ENCODE data around the gene ACTG2.

The ACTG2 gene

DNA sequence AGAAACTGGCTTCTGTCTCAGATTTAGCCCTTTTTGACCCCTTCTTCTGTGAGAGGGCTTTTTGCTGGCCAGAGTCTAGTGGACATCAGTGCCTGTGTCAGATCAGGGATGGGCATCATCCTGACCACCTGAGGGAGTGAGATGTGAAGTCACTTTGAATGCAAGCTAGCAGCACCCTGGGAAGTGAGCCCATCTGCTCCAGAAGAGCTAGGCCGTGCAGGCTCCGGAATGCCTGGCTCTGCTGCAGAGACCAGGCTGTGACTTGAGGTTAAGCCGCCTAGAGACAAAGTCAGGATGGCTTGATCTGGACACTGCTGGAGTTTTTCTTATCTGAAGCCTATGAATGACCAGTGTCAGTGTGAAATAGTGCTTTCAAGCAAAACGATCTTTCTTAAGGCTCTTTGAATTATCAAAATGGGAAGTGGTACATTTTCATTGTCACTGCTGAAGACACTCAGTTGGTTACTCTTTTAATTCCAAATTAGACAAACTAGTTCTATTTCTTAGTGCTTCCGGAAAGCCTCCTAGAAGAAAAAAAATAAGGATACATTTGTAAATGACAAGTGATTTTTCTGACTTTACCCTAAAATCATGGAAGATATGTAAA is 54.7 kb downstream of the ACTG2 start:
- H2BK120ac ChIP-seq (ENCODE audit: low read depth, low read length): no peak overlapping the region
- no peaks in the 10 kb centered on the region for H3K9me3 ChIP-seq (ENCODE audit: control insufficient read depth, low read length)

DNA sequence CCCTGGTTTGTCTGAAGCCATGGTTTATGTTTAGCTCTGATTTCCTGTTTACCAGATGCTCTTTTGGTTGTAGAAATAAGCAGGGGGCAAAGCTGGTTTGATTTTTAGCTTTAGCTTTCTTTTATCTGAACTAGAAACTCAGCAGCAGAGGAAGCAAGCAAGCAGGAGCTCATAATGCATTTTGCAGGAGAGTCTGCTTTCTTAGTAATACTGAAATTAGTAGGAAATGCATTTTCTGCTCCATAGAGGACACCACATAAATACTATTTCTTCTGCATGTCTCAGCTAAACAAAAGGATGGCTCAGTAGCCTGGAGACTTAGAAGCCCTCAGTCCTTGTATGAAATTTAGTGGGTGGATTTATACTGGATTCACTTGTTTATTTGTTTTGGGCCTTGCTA is 57.0 kb downstream of the ACTG2 start:
- no peak overlapping the region for H3K18ac ChIP-seq (ENCODE audit: low read depth in 1 of 2, low read length in 2 of 2)
- H3K4me1 ChIP-seq (ENCODE audit: control insufficient read depth, insufficient read depth, low read depth, low read length): peaks cover 2% of the 10 kb centered on the region
- H2BK120ac ChIP-seq (ENCODE audit: low read depth, low read length): no peak overlapping the region
- H2BK15ac ChIP-seq (ENCODE audit: low read depth, poor library complexity, severe bottlenecking): no peak overlapping the region
- no peak overlapping the region for H2BK12ac ChIP-seq (ENCODE audit: low read length in 2 of 2)
- H3K4ac ChIP-seq (ENCODE audit: low read depth in 1 of 2, low read length in 2 of 2): no peak overlapping the region
- no peak overlapping the region for H3K27ac ChIP-seq (ENCODE audit: low read length, poor library complexity, severe bottlenecking)
- H2BK5ac ChIP-seq (ENCODE audit: low read depth, low read length, poor library complexity, severe bottlenecking): no peak overlapping the region
- H3K36me3 ChIP-seq (ENCODE audit: control insufficient read depth in 1 of 2, insufficient read depth in 2 of 2, low read depth in 1 of 2, low read length in 2 of 2): peaks cover 52 to 89% of the 10 kb centered on the region in 2 experiments
- no peak overlapping the region for H4K8ac ChIP-seq (ENCODE audit: low read length)
- H3K79me1 ChIP-seq (replicated peaks; ENCODE audit: low read length, poor library complexity, severe bottlenecking): peaks cover 54% of the 10 kb centered on the region
- H3K14ac ChIP-seq (ENCODE audit: low read length in 2 of 2): no peak overlapping the region
- no peak overlapping the region for H2AK5ac ChIP-seq (ENCODE audit: low read length, severe bottlenecking)
- no peak overlapping the region for H4K91ac ChIP-seq (ENCODE audit: low read length)
- H3K27me3 ChIP-seq (ENCODE audit: control insufficient read depth in 1 of 2, insufficient read depth in 1 of 2, low read length in 2 of 2): no peaks in the 10 kb centered on the region
- H3K9ac ChIP-seq (ENCODE audit: low read length): no peak overlapping the region
- H2AFZ ChIP-seq (ENCODE audit: low read depth, low read length): no peak overlapping the region
- no peak overlapping the region for H3K23ac ChIP-seq (ENCODE audit: low read length in 2 of 2)
- H3K4me3 ChIP-seq (ENCODE audit: insufficient read depth in 1 of 2, low read depth in 1 of 2, low read length in 2 of 2): no peak overlapping the region
- DNase-seq: no peak
- no peak overlapping the region for H3K4me2 ChIP-seq (ENCODE audit: low read length, poor library complexity, severe bottlenecking)
- no peaks in the 10 kb centered on the region for H3K9me3 ChIP-seq (ENCODE audit: control insufficient read depth, low read length)

More for the DNA sequence above, 54.7 kb downstream of the ACTG2 start:
- Histone ChIP-seq H3K9ac (ENCODE audit: low read length) (no peak overlapping the region), H3K4me2 (ENCODE audit: low read length, poor library complexity, severe bottlenecking) (no peak overlapping the region), H4K91ac (ENCODE audit: low read length) (no peak overlapping the region), H3K4me1 (ENCODE audit: control insufficient read depth, insufficient read depth, low read depth, low read length) (peaks cover 2% of the 10 kb centered on the region), H2AK5ac (ENCODE audit: low read length, severe bottlenecking) (no peak overlapping the region), H3K27ac (ENCODE audit: low read length, poor library complexity, severe bottlenecking) (no peak overlapping the region), H2BK15ac (ENCODE audit: low read depth, poor library complexity, severe bottlenecking) (no peak overlapping the region), H3K4me3 (ENCODE audit: insufficient read depth in 1 of 2, low read depth in 1 of 2, low read length in 2 of 2) (no peak overlapping the region), H2AFZ (ENCODE audit: low read depth, low read length) (no peak overlapping the region), H2BK12ac (ENCODE audit: low read length in 2 of 2) (no peak overlapping the region), H3K23ac (ENCODE audit: low read length in 2 of 2) (no peak overlapping the region), H3K18ac (ENCODE audit: low read depth in 1 of 2, low read length in 2 of 2) (no peak overlapping the region), H3K79me1 (replicated peaks; ENCODE audit: low read length, poor library complexity, severe bottlenecking) (peaks cover 45% of the 10 kb centered on the region), H3K4ac (ENCODE audit: low read depth in 1 of 2, low read length in 2 of 2) (no peak overlapping the region), H3K14ac (ENCODE audit: low read length in 2 of 2) (no peak overlapping the region), H3K27me3 (ENCODE audit: control insufficient read depth in 1 of 2, insufficient read depth in 1 of 2, low read length in 2 of 2) (no peaks in the 10 kb centered on the region), H4K8ac (ENCODE audit: low read length) (no peak overlapping the region), H2BK5ac (ENCODE audit: low read depth, low read length, poor library complexity, severe bottlenecking) (no peak overlapping the region), H3K36me3 (ENCODE audit: control insufficient read depth in 1 of 2, insufficient read depth in 2 of 2, low read depth in 1 of 2, low read length in 2 of 2) (peaks cover 46 to 92% of the 10 kb centered on the region in 2 experiments)
- no peak for DNase-seq
- WGBS: 98% methylated on average over 4 of the region's 5 CpGs

DNA sequence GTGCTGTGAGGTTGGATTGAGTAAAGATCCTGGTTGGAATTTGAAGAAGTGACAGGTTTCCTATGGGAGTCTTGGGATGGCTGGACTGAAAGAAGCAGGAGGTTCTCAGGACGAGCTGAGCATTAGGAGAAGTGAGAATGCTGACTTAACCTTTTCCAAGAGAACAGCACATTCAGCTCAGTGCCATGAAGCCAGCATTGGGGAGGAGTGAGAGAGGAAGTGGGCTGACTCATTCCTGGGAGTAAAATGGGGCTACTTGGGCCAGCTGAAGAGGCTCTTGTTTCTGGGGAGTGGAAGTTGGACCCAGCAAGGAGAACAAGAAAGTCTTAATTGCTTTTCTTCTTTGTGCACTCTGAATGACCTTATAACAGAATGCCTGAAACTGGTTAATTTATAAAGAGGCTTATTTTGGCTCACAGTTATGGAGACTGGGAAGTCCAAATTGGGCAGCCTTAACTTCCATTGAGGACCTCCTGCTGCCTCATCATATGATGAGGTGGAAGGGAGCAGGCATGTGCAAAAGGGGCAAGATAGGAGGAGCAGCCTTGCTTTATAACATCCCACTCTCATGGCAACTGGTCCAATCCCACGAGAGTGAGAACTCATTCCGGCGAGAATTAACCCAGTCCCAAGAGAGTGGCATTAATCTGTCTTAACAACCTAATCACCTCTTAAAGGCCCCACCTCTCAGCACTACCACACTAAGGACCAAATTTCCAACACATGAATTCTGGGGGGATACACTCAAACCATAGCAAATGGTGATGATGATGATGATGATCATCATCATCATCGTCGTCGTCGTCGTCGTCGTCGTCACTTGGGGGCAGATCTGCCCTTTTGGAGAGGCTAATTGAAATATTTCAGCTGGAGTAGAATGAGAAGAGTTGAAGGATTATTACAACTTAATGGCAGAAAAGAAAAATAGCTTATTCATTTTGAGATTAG is 60.0 kb downstream of the ACTG2 start:
- H3K9me3 ChIP-seq (ENCODE audit: control insufficient read depth, low read length): no peaks in the 10 kb centered on the region
- 66% methylated on average over 12 of the region's 12 CpGs for WGBS
- no peak overlapping the region for H2AFZ ChIP-seq (ENCODE audit: low read depth, low read length)
- H3K23ac ChIP-seq (ENCODE audit: low read length in 2 of 2): no peak overlapping the region
- no peak overlapping the region for H3K4me3 ChIP-seq (ENCODE audit: insufficient read depth in 1 of 2, low read depth in 1 of 2, low read length in 2 of 2)
- H2AK5ac ChIP-seq (ENCODE audit: low read length, severe bottlenecking): no peak overlapping the region
- peaks cover 57% of the 10 kb centered on the region for H3K79me1 ChIP-seq (replicated peaks; ENCODE audit: low read length, poor library complexity, severe bottlenecking)
- H2BK15ac ChIP-seq (ENCODE audit: low read depth, poor library complexity, severe bottlenecking): no peak overlapping the region
- no peaks in the 10 kb centered on the region for H3K27me3 ChIP-seq (ENCODE audit: control insufficient read depth in 1 of 2, insufficient read depth in 1 of 2, low read length in 2 of 2)
- DNase-seq: peak; percentile 50
- no peak overlapping the region for H2BK12ac ChIP-seq (ENCODE audit: low read length in 2 of 2)
- no peak overlapping the region for H3K14ac ChIP-seq (ENCODE audit: low read length in 2 of 2)
- H3K27ac ChIP-seq (ENCODE audit: low read length, poor library complexity, severe bottlenecking): no peak overlapping the region
- H2BK120ac ChIP-seq (ENCODE audit: low read depth, low read length): no peak overlapping the region
- no peak overlapping the region for H4K91ac ChIP-seq (ENCODE audit: low read length)
- no peak overlapping the region for H3K4me2 ChIP-seq (ENCODE audit: low read length, poor library complexity, severe bottlenecking)
- H3K4ac ChIP-seq (ENCODE audit: low read depth in 1 of 2, low read length in 2 of 2): no peak overlapping the region
- H3K4me1 ChIP-seq (ENCODE audit: control insufficient read depth, insufficient read depth, low read depth, low read length): no peaks in the 10 kb centered on the region
- H3K36me3 ChIP-seq (ENCODE audit: control insufficient read depth in 1 of 2, insufficient read depth in 2 of 2, low read depth in 1 of 2, low read length in 2 of 2): peaks cover 56 to 91% of the 10 kb centered on the region in 2 experiments
- no peak overlapping the region for H3K9ac ChIP-seq (ENCODE audit: low read length)
- no peak overlapping the region for H4K8ac ChIP-seq (ENCODE audit: low read length)
- no peak overlapping the region for H2BK5ac ChIP-seq (ENCODE audit: low read depth, low read length, poor library complexity, severe bottlenecking)
- H3K18ac ChIP-seq (ENCODE audit: low read depth in 1 of 2, low read length in 2 of 2): no peak overlapping the region

DNA sequence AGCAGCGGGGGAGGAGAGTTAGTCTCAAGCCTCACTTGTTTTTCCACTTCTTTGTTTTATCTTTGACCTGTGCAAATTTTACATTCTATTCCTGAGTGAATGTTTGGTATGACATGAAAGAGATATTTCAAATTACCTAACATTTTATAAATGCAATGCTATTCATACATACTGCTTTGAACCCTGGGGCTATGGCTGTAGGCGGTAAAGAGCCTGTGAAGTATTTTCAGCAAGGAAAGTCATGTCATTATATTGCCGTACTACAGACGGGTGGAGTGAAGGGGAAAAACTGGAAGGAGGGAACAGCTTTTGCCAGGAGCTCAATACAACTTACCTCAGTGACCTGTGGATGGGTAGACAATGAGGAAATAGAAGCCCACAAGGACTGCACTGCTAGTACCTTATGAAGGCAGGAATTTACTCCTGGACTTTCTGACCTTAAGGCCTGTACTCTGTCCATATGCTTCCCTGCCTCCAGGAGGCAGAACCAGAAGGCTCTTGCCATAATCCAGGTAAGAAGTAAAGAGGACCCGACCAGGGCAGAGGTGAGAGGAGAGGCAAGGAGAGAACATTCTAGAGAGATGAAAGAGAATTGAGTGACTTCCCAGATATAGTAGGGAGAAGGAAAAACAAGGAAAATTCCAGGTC is 63.5 kb downstream of the ACTG2 start:
- Histone ChIP-seq H3K23ac (ENCODE audit: low read length in 2 of 2) (no peak overlapping the region), H2BK12ac (ENCODE audit: low read length in 2 of 2) (no peak overlapping the region), H3K14ac (ENCODE audit: low read length in 2 of 2) (no peak overlapping the region), H4K8ac (ENCODE audit: low read length) (no peak overlapping the region), H3K79me1 (replicated peaks; ENCODE audit: low read length, poor library complexity, severe bottlenecking) (peaks cover 43% of the 10 kb centered on the region), H3K27me3 (ENCODE audit: control insufficient read depth in 1 of 2, insufficient read depth in 1 of 2, low read length in 2 of 2) (no peaks in the 10 kb centered on the region), H2AK5ac (ENCODE audit: low read length, severe bottlenecking) (no peak overlapping the region), H3K4ac (ENCODE audit: low read depth in 1 of 2, low read length in 2 of 2) (no peak overlapping the region), H3K4me1 (ENCODE audit: control insufficient read depth, insufficient read depth, low read depth, low read length) (no peaks in the 10 kb centered on the region), H2BK15ac (ENCODE audit: low read depth, poor library complexity, severe bottlenecking) (no peak overlapping the region), H3K36me3 (ENCODE audit: control insufficient read depth in 1 of 2, insufficient read depth in 2 of 2, low read depth in 1 of 2, low read length in 2 of 2) (peaks cover 55 to 81% of the 10 kb centered on the region in 2 experiments), H3K18ac (ENCODE audit: low read depth in 1 of 2, low read length in 2 of 2) (no peak overlapping the region), H2BK5ac (ENCODE audit: low read depth, low read length, poor library complexity, severe bottlenecking) (no peak overlapping the region), H3K9me3 (ENCODE audit: control insufficient read depth, low read length) (no peaks in the 10 kb centered on the region), H4K91ac (ENCODE audit: low read length) (no peak overlapping the region), H3K4me2 (ENCODE audit: low read length, poor library complexity, severe bottlenecking) (no peak overlapping the region), H2BK120ac (ENCODE audit: low read depth, low read length) (no peak overlapping the region), H3K27ac (ENCODE audit: low read length, poor library complexity, severe bottlenecking) (no peak overlapping the region), H3K9ac (ENCODE audit: low read length) (no peak overlapping the region), H2AFZ (ENCODE audit: low read depth, low read length) (no peak overlapping the region), H3K4me3 (ENCODE audit: insufficient read depth in 1 of 2, low read depth in 1 of 2, low read length in 2 of 2) (no peak overlapping the region)
- no peak for DNase-seq
- WGBS: 97% methylated on average over 5 of the region's 5 CpGs
